ENCODE data around the gene VPREB3. TPM values are rescaled to one million over a fixed set of nuclear protein-coding genes. Genes with fewer than 3 reads are reported as not detected.

The VPREB3 gene
- total and polyA plus RNA-seq, 2 of the 8 experiments (the other 6 are each of a cell fraction or from before 2014, with no cell fraction given), result 0.52 to 4.6 TPM

DNA sequence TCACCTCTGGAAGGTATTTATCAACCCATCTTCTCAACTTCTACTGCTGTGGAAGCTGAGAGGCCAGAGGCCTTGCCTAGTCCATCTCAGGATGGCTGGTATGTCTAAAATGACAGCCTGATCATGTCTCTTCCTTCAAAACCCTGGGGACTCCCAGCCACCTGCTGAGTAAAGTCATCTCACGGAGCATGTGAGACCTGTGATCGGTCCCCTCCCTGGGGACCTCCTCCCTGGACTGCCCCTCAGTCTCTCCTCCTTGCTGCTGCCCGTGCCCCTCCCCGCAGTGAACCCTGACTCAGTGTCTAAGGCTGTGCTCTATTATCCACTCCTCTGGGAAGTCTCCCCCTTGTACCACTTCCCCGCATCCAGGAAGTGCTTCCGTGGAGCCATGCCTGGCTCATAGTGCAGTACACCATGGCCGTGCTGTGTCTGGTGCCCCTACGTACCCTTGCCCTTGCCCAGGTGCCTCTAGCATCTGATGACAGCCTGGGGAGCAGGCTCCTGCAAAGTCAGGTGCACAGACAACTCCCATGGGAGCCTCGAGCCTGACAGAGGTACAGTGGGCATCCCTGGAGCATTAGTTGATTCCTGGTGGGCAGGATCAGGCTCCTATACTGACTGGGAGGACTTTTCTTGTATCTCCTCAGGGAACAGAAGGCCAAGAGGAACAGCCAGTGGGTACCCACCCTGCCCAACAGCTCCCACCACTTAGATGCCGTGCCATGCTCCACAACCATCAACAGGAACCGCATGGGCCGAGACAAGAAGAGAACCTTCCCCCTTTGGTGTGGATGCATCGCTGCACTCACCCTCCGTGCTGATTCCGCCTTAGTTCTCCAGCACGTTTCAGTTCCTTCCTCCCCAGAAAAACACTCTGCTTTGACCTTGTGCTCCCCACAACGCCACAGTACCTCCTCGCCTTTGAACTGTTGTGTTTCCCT, 46.3 kb upstream of the VPREB3 start:
- no peak overlapping the region for H4K5ac ChIP-seq (ENCODE audit: insufficient read length, low read depth, low read length)
- 95% methylated on average over 16 of the region's 18 CpGs; no CpG with 5 or more reads in 1 of the 2 experiments for WGBS, 2 experiments (ENCODE audit: extremely low coverage in 1 of 2, insufficient coverage in 1 of 2, insufficient read length in 1 of 2, insufficient replicate concordance in 2 of 2, low coverage in 1 of 2, low lambda C conversion rate in 2 of 2, missing lambda C conversion rate in 1 of 2)
- H3K79me1 ChIP-seq (ENCODE audit: low read depth, low read length), result no peaks in the 10 kb centered on the region; the same call in 1 of the 2 replicates
- H4K8ac ChIP-seq (ENCODE audit: extremely low read depth, insufficient read depth, low read length), result no peak overlapping the region
- no peak overlapping the region for H3K14ac ChIP-seq (ENCODE audit: insufficient read length)
- H3K79me2 ChIP-seq (ENCODE audit: control insufficient read depth in 1 of 2, insufficient read depth in 2 of 2, low read length in 2 of 2), result no peaks in the 10 kb centered on the region
- H4K91ac ChIP-seq (replicated peaks; ENCODE audit: insufficient read length, low read length), result no peak overlapping the region
- H3K9me3 ChIP-seq (ENCODE audit: insufficient read depth in 2 of 2, low read depth in 1 of 2, low read length in 1 of 2), result no peaks in the 10 kb centered on the region
- no peaks in the 10 kb centered on the region for H3K4me1 ChIP-seq (replicated peaks in 1 of 4; ENCODE audit: control insufficient read depth in 3 of 4, insufficient read depth in 4 of 4, low read length in 3 of 4)
- no peak overlapping the region for H2BK20ac ChIP-seq (ENCODE audit: low read length)
- DNase-seq (ENCODE audit: low read depth in 1 of 2, low spot score in 2 of 2), result no peak
- no peak overlapping the region for H2AFZ ChIP-seq (ENCODE audit: low read length)
- no peak overlapping the region for H3K4me2 ChIP-seq (ENCODE audit: insufficient read depth in 1 of 2, low read depth in 2 of 2, low read length in 2 of 2)
- H4K20me1 ChIP-seq (replicated peaks in 1 of 2; ENCODE audit: control insufficient read depth in 1 of 2, insufficient read depth in 2 of 2, low read length in 2 of 2), result peaks cover 0 to 19% of the 10 kb centered on the region in 2 experiments
- H3K9ac ChIP-seq (replicated peaks in 1 of 4; ENCODE audit: extremely low read depth in 1 of 4, low read depth in 3 of 4, low read length in 3 of 4), result no peak overlapping the region
- ChIA-PET CTCF (ENCODE audit: partially characterized antibody) (no interaction called here), POLR2A (ENCODE audit: partially characterized antibody) (no interaction called here)
- H2BK12ac ChIP-seq (ENCODE audit: low read depth, low read length), result no peak overlapping the region
- H2AK5ac ChIP-seq (ENCODE audit: low read depth, low read length), result no peak overlapping the region
- no peak overlapping the region for H2BK5ac ChIP-seq (ENCODE audit: low read depth, low read length)
- peaks cover 19 to 62% (median 45%) of the 10 kb centered on the region in 4 experiments; a peak in 6 of 8 replicates for H3K36me3 ChIP-seq (ENCODE audit: control insufficient read depth in 2 of 4, insufficient read depth in 4 of 4, low read length in 3 of 4)
- no peak overlapping the region for H3K27ac ChIP-seq (ENCODE audit: low read depth, low read length)
- no peak overlapping the region for H3K4me3 ChIP-seq (ENCODE audit: extremely low read depth in 1 of 4, insufficient read depth in 2 of 4, low read depth in 3 of 4, low read length in 4 of 4)
- no peak for FAIRE-seq
- no peak overlapping the region for H2BK120ac ChIP-seq (replicated peaks; ENCODE audit: low read depth, low read length)
- H3K27me3 ChIP-seq (replicated peaks in 1 of 4; ENCODE audit: control insufficient read depth in 3 of 4, extremely low read depth in 1 of 4, insufficient read depth in 3 of 4, low read length in 3 of 4), result no peaks in the 10 kb centered on the region
- no peak overlapping the region for H3K23ac ChIP-seq (ENCODE audit: insufficient read length)
- no peak overlapping the region for H2BK15ac ChIP-seq (ENCODE audit: low read length)
- no peak overlapping the region for H3K56ac ChIP-seq (replicated peaks; ENCODE audit: insufficient read length, low read depth, low read length)
- no peaks in the 10 kb centered on the region for H3K23me2 ChIP-seq (ENCODE audit: low read depth, low read length)
- no peak overlapping the region for H3K18ac ChIP-seq (ENCODE audit: extremely low read depth, low read length)
- H3K4ac ChIP-seq (replicated peaks; ENCODE audit: insufficient read length, low read depth, low read length), result no peak overlapping the region
- no peak for TF ChIP-seq TAF1 (IDR thresholded peaks at IDR 0.05; ENCODE audit: low read depth, low read length)
- no peak for TF ChIP-seq POLR2AphosphoS5 (IDR thresholded peaks at IDR 0.05; ENCODE audit: low read depth, low read length)
- TF ChIP-seq SP1 (IDR thresholded peaks at IDR 0.05; ENCODE audit: low read depth, low read length), result no peak
- TF ChIP-seq EZH2 (IDR thresholded peaks at IDR 0.05; ENCODE audit: low read depth, low read length, severe bottlenecking), result no peak
- TF ChIP-seq KDM4A (IDR thresholded peaks at IDR 0.05; ENCODE audit: low read depth, low read length, severe bottlenecking), result no peak
- no peak for TF ChIP-seq RNF2 (IDR thresholded peaks at IDR 0.05; ENCODE audit: borderline replicate concordance, low read depth, low read length, missing control alignments, poor library complexity, severe bottlenecking)
- TF ChIP-seq GABPA (IDR thresholded peaks at IDR 0.05; ENCODE audit: borderline replicate concordance, insufficient read depth, low read length), result no peak
- no peak for TF ChIP-seq CREB1 (IDR thresholded peaks at IDR 0.05)
